GM12892 (cell line): ENCODE measurements around the gene VPS33B.

Experiments
- POLR2A ChIP-seq: IDR thresholded peaks from 2 replicates; pipeline ENCODE4 v1.6.1; 2011; ENCODE audit warnings: low read depth, low read length, control low read depth
- POLR2AphosphoS5 ChIP-seq: IDR thresholded peaks from 2 replicates; pipeline ENCODE4 v1.6.1; 2011; ENCODE audit warnings: low read depth, low read length, control low read depth

GRCh38 chr15:91061230-91061629 lies 38.8 kb upstream of the VPS33B start:
- TF ChIP-seq POLR2A (no peak), POLR2AphosphoS5 (no peak)
